ENCODE results near the gene SDSL.

The SDSL gene

GRCh38 chr12:113475451-113476175 lies 53.4 kb downstream of the SDSL start:
- no peak overlapping the region for H3K4me3 ChIP-seq (ENCODE audit: control insufficient read depth, low read depth, low read length)
- TF ChIP-seq, protein P1, sequence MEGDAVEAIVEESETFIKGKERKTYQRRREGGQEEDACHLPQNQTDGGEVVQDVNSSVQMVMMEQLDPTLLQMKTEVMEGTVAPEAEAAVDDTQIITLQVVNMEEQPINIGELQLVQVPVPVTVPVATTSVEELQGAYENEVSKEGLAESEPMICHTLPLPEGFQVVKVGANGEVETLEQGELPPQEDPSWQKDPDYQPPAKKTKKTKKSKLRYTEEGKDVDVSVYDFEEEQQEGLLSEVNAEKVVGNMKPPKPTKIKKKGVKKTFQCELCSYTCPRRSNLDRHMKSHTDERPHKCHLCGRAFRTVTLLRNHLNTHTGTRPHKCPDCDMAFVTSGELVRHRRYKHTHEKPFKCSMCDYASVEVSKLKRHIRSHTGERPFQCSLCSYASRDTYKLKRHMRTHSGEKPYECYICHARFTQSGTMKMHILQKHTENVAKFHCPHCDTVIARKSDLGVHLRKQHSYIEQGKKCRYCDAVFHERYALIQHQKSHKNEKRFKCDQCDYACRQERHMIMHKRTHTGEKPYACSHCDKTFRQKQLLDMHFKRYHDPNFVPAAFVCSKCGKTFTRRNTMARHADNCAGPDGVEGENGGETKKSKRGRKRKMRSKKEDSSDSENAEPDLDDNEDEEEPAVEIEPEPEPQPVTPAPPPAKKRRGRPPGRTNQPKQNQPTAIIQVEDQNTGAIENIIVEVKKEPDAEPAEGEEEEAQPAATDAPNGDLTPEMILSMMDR (conservative IDR thresholded peaks at IDR 0.05; ENCODE audit: control insufficient read depth, insufficient read depth, low read depth, low read length), result no peak
- no peak for DNase-seq (ENCODE audit: low read depth)

- TF ChIP-seq, protein P1 (conservative IDR thresholded peaks at IDR 0.05; ENCODE audit: control insufficient read depth, insufficient read depth, low read depth, low read length), result no peak
- no peak for DNase-seq (ENCODE audit: low read depth)
- H3K4me3 ChIP-seq (ENCODE audit: control insufficient read depth, low read depth, low read length), result no peak overlapping the region
These were observed 54.2 kb downstream of the SDSL start for GRCh38 chr12:113476176-113476986.

- H3K4me3 ChIP-seq (ENCODE audit: control insufficient read depth, low read depth, low read length), result no peak overlapping the region
- DNase-seq (ENCODE audit: low read depth), result no peak
- TF ChIP-seq, protein P1 (conservative IDR thresholded peaks at IDR 0.05; ENCODE audit: control insufficient read depth, insufficient read depth, low read depth, low read length), result no peak
These were observed 55.1 kb downstream of the SDSL start for GRCh38 chr12:113477171-113477841.

DNA sequence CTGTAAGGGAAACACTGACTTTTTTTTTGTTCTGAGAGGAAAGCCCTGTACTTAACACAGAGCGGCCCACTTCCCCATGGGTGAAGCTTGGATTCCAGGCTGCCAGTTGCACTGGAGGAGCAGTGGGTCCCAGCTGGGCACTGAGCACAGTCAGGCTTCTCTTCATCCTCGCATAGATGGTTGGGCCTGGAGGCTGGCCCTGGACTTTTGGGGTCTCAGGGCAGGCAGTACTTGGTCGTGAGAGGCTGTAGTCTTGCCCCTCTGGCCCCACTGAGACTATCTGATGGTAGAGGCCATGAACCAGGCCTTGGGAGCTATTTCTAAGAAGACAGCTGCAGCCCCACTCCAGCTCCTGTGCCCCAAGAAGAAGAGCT lies 55.6 kb downstream of the SDSL start:
- DNase-seq (ENCODE audit: low read depth), result no peak
- TF ChIP-seq, protein P1 (conservative IDR thresholded peaks at IDR 0.05; ENCODE audit: control insufficient read depth, insufficient read depth, low read depth, low read length), result no peak
- no peak overlapping the region for H3K4me3 ChIP-seq (ENCODE audit: control insufficient read depth, low read depth, low read length)

DNA sequence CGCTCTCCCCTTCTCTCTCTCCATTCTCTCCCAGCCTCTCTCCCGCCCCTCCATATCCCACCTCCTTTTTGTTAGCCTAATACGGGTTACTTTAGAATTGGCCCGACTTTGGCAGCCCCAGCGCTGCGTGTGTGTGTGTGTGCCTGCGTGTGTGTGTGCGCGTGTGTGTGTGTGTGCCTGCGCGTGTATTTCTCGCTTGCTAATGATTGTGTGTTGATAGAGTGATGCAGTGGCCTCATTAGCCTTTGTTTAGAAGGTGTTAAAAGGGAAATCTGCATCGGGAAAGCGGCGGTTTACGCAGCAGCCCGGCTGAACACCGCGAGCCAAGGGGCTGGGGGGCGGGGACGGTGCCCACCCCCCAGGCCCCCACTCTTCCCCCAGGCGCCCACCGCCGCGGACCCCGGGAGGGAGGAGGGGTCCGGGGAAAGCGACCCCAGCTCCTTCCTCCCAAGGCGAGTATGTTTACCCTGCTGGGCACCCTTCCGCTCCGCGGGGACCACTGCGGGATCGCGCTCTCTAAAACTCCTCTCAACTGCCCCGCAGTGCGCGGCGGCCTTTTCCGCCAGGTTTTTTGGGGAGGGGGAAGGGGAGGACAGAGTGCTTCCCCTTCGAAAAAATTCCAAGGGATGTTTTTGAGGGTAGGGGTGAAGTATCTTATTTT lies 56.3 kb downstream of the SDSL start:
- H3K4me3 ChIP-seq (ENCODE audit: control insufficient read depth, low read depth, low read length), result no peak overlapping the region
- DNase-seq (ENCODE audit: low read depth), result no peak
- TF ChIP-seq, protein P1 (conservative IDR thresholded peaks at IDR 0.05; ENCODE audit: control insufficient read depth, insufficient read depth, low read depth, low read length), result no peak

GRCh38 chr12:113479216-113479589 lies 57.0 kb downstream of the SDSL start:
- H3K4me3 ChIP-seq (ENCODE audit: control insufficient read depth, low read depth, low read length), result no peak overlapping the region
- TF ChIP-seq, protein P1 (conservative IDR thresholded peaks at IDR 0.05; ENCODE audit: control insufficient read depth, insufficient read depth, low read depth, low read length), result no peak
- DNase-seq (ENCODE audit: low read depth), result no peak
